ENCODE measurements around the gene IL18BP.

GRCh38 chr11:72004515-72005346, 6.0 kb downstream of the IL18BP start:
- TF ChIP-seq CTCF (conservative IDR thresholded peaks at IDR 0.05), result no peak
- no peak for TF ChIP-seq EZH2 (IDR thresholded peaks at IDR 0.05; ENCODE audit: low read depth)
